T-helper 2 cell (primary cell): ENCODE data around the gene F2RL2.
"Not testable (repeated sequence)": the region's sequence is repeated elsewhere in the genome, so short reads cannot be mapped to it uniquely, and the experiment has no call there.

ENCODE experiments used
- DNase-seq, 5 experiments: peaks; one replicate each; pipeline versions ENCODE4 v3.0.0 to v3.0.0-alpha.2; 2012 to 2022

F2RL2 gene

DNA sequence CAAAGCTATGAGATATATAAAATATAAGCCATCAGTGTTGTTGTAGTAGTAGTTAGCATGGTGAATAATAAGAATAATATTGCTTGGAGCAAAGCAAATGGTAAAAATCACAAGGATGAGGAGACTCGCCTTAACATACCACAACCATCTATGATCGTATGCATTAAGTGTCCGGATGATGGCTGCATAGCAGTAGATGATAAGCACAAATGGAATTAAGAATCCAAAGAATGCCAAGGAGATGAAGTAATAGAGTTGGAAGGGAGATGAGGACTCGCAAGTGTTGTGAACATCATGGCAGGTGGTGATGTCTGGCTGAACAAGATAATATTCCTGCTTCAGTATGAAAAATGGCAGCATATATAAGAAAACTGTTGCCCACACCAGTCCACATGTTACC lies 5.5 kb downstream of the F2RL2 start:
- DNase-seq = no peak

DNA sequence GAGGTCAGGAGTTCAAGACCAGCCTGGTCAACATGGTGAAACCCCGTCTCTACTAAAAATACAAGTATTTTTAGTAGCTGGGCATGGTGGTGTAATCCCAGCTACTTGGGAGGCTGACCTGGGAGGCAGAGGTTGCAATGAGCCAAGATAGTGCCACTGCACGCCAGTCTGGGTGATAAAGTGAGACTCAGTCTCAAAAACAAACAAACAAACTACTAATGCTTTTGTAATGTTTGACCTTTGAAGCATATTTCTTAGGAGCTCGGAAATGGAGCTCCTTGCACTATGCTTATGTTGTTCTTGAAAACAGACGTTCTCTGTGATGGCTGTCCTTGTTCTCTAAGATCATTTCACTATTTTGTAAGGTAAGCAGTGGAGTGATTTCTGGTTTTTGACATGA lies 6.0 kb downstream of the F2RL2 start:
- DNase-seq = no peak

DNA sequence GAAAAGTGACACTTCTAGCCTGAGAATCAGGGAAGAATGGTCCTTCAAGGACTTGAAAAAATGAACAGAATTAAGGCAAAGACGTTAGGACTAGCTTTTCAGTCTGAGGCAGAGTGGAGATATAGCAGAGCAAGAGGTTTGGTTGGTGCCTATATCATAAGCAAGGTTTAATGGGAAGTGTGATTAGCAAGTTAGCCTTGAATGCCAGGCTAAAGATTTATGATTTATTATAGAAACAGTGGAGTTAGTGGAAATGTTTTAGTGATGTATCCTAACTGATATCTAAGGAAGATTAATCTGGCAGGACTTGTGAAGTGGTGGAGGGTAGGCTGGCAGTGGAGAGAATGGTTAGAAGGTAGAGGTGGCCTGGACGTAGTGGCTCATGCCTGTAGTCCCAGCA lies 7.0 kb downstream of the F2RL2 start:
- DNase-seq = no peak

- DNase-seq = no peak
Measured at GRCh38 chr5:76615759-76616158, 7.4 kb downstream of the F2RL2 start.

- DNase-seq = no peak
Measured at GRCh38 chr5:76612942-76613341, 10.3 kb downstream of the F2RL2 start.

DNA sequence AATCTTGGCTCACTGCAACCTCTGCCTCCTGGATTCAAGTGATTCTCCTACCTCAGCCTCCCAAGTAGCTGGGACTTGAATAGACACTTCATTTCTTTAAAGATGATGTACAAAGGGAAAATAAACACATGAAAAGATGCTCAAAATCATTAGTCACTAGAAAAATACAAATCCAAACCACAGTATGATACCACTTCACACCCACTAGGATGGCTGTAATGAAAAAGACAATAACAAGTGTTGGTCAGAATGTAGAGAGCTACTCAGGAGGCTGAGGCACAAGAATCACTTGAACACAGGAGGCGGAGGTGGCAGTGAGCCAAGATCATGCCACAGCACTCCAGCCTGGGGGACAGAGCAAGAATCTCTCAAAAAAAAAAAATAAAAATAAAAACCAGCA lies 13.0 kb downstream of the F2RL2 start:
- DNase-seq = no peak

DNA sequence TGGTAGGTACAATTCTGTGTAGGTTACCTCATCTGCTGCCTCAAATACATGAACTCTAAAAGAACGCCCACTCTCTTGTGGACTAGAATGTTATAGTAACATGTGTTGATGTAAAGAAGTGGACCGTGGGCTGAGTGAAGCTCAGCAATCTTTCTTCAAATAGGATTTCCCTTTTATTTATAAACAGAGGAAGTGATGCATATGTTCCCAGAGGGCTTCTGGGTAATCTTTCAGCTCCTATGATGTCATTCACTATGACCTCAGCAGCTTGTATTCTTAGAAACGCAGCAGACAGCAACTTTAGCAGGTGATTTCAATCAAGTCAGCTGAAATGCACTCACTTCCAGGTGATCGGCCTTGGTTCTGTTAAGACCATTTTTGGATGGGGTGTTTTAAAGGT lies 14.4 kb downstream of the F2RL2 start:
- peak in 1 of 5 experiments; percentile 28 for DNase-seq

- peak in 1 of 5 experiments; percentile 37 for DNase-seq
Measured at GRCh38 chr5:76607353-76607871, 15.8 kb downstream of the F2RL2 start.

- DNase-seq = no peak
Measured at GRCh38 chr5:76606701-76607100, 16.5 kb downstream of the F2RL2 start.

DNA sequence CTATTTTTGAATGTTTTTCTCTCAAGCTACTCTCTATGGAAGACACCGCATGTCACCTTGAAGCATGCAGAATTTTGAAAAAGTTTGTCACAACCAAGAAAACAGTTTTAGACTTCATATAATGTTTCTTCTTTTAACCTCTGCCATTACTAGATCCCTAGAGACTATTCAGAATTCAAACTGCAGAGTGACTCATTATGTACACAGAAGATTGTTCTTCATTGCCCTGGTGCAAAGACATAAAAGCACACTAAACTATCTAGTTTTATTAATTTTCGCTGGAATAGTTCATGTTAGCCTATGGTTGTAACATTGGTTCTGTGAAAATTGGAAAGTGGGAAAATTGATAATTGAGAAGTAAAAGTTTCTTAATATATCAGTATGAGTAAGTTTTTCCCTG lies 18.4 kb downstream of the F2RL2 start:
- DNase-seq = no peak

GRCh38 chr5:76603991-76604390 lies 19.2 kb downstream of the F2RL2 start:
- not testable (repeated sequence) for DNase-seq

DNA sequence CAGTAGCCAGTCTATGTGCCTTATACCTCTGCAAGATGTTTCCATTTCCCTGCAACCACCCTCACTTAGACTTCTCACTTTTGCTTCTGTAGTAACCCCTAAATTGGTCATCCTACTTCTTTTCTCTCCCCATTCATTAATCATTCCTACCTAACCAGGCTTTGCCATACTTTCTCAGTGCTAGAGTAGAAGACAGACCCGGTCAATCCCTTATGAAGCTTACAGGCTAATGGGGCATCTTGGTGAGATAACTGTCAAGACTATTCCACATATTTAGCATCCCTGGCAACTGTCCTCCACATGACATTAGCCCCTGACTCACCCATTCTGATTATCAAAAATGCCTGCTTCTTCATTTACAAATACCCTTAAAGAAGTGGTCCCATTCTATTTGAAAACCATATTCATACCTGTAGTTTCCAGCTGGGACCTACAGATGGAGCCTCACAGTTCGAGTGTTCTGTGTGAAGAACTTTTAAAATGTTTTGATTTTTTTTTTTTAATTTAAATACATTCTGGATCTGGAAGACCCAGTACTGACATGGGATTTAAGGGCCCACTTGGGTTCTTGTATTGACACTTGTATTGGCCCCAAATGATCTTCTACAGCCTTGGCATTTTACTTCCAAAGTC lies 21.0 kb downstream of the F2RL2 start:
- no peak for DNase-seq

DNA sequence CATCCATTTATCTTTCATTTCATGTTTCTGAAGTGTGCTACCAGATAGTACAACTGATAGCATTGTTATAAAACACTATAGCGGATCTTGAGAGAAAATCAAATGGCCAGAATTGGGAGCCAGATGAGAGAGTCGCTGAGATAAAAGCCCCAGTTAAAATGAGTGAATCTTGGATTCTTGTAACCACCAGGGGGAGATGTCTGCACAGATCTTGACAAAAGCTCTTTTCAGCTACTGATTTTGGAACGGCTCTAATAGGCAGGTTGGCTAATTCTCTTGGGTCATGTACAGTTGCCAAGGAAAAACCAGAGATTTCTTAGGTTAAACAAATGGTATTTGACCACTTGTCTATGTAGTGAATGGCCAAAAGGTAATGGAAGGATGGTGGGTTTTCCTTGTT lies 21.7 kb downstream of the F2RL2 start:
- DNase-seq = peak in 2 of 5 experiments; percentile 23 to 67

DNA sequence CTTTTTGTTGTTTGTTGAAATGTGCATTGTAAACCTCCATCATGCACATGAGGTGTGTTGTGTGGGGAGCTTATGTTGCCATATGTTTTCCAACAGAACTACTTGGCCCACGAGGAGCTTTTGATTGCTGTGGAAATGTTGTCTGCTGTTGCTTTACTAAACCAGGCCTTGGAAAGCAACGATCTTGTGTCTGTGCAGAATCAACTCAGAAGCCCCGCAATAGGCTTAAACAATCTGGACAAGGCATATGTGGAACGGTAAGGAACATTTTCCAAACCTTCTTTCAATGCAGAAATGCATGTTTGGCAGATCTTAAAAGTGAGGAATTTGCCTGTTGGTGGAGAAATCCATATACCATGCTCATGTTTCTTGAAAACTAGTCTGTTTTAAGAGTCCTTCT lies 22.5 kb downstream of the F2RL2 start:
- no peak for DNase-seq

- no peak for DNase-seq
Measured at GRCh38 chr5:76598531-76598930, 24.7 kb downstream of the F2RL2 start.

- no peak for DNase-seq
Measured at GRCh38 chr5:76595755-76596481, 27.3 kb downstream of the F2RL2 start.

DNA sequence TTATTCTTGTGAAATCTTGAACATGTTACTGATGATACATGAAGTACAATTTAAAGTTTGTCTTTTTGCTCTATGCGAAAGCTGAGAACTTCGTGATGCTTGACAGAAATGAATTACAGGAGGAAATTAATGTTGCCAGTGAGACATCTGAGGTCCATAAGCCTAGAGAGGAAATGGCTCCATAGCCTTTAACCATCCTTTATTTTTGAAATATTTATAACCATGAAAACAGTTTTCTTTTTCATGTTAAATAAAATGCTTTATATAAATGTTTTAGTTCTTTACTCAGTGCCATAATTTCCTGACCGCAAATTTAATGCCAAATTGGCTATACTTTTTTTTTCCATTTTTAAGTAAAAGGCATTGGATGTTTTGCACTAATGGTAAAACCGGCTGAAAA lies 29.1 kb downstream of the F2RL2 start:
- no peak for DNase-seq

- DNase-seq = no peak
Measured at GRCh38 chr5:76592692-76593091, 30.5 kb downstream of the F2RL2 start.

- no peak for DNase-seq
Measured at GRCh38 chr5:76591366-76591765, 31.8 kb downstream of the F2RL2 start.

- peak in 1 of 5 experiments; percentile 14 for DNase-seq
Measured at GRCh38 chr5:76590027-76590426, 33.2 kb downstream of the F2RL2 start.

DNA sequence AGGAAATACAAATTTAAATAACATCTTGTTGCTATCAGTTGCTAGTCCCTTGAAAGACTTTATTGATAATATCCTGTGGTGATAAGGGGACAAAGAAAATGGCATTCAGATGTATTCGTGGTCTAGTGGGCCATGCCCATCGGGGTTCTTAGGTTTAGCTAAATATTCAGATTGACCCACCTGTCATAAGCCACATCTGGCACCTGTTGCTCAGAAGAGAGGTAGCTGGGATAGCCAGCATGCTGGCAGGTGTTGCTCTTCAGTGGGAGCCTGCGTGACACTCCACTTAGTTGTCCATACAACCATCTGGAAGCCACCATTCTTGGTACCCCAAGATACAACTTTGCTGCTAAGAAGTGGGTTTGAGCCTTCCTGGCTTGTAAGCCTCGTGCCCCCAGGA lies 36.7 kb downstream of the F2RL2 start:
- no peak for DNase-seq

DNA sequence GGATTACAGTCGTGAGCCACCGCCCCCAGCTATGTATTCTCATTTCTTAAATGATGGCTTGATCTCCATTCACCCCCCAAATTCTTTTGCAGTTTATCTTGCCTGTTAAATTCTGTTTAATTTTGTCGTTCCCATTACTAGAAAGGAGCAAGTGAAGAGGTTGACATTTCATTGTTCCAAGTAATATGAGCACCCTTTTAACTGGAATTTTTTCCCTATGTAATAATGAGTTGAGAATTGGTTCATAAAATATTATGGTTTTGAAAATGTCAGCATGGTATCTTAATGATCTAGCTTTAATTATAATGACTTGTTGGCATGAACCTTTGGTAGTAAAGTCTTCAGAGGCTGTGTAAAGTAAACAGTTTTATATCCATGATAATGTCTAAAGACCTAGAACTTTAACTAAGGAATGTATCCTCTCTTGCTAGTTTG lies 37.4 kb downstream of the F2RL2 start:
- DNase-seq = no peak

GRCh38 chr5:76583163-76584047 lies 39.8 kb downstream of the F2RL2 start:
- DNase-seq = peak in 2 of 5 experiments; percentile 3 to 51
